CD4-positive, alpha-beta T cell treated with Interleukin-2 at 100 ng/mL for 4 hours (primary cell): ENCODE data around the gene METAP1.
A peak's percentile ranks its signal among the peaks of the same experiment; 100 is the strongest.
"Not testable (repeated sequence)": the region's sequence is repeated elsewhere in the genome, so short reads cannot be mapped to it uniquely, and the experiment has no call there.

Experiments used
- DNase-seq: peaks from one replicate; pipeline ENCODE4 v3.0.0-alpha.2; 2020; ENCODE audit warnings: low spot score

Gene METAP1

GRCh38 chr4:98997166-98997565, 1.6 kb downstream of the METAP1 start:
- DNase-seq: no peak

GRCh38 chr4:98998551-98998950, 3.0 kb downstream of the METAP1 start:
- no peak for DNase-seq

- DNase-seq: no peak
These were observed 6.8 kb downstream of the METAP1 start for GRCh38 chr4:99002279-99002678.

- DNase-seq: no peak
These were observed 12.5 kb downstream of the METAP1 start for GRCh38 chr4:99008051-99008450.

- DNase-seq: no peak
These were observed 16.4 kb downstream of the METAP1 start for GRCh38 chr4:99011910-99012309.

GRCh38 chr4:99013402-99013843, 17.9 kb downstream of the METAP1 start:
- no peak for DNase-seq

GRCh38 chr4:99013884-99014523, 18.5 kb downstream of the METAP1 start:
- no peak for DNase-seq

- DNase-seq: no peak
These were observed 25.9 kb downstream of the METAP1 start for GRCh38 chr4:99021386-99021785.

GRCh38 chr4:99022566-99022965, 27.0 kb downstream of the METAP1 start:
- no peak for DNase-seq

GRCh38 chr4:99023800-99024251, 28.3 kb downstream of the METAP1 start:
- DNase-seq: not testable (repeated sequence)

GRCh38 chr4:99024481-99025275, 29.2 kb downstream of the METAP1 start:
- DNase-seq: no peak

GRCh38 chr4:99025506-99025905, 30.0 kb downstream of the METAP1 start:
- no peak for DNase-seq

GRCh38 chr4:99027304-99027703, 31.8 kb downstream of the METAP1 start:
- DNase-seq: no peak

- DNase-seq: no peak
These were observed 32.7 kb downstream of the METAP1 start for GRCh38 chr4:99028187-99028586.

- DNase-seq: no peak
These were observed 33.7 kb downstream of the METAP1 start for GRCh38 chr4:99029018-99029735.

GRCh38 chr4:99029852-99030251, 34.3 kb downstream of the METAP1 start:
- DNase-seq: no peak

- DNase-seq: no peak
These were observed 38.4 kb downstream of the METAP1 start for GRCh38 chr4:99033956-99034355.

- no peak for DNase-seq
These were observed 42.7 kb downstream of the METAP1 start for GRCh38 chr4:99038213-99038612.

- DNase-seq: peak; percentile 52
These were observed 47.8 kb downstream of the METAP1 start for GRCh38 chr4:99043346-99043745.

- DNase-seq: no peak
These were observed 52.2 kb downstream of the METAP1 start for GRCh38 chr4:99047710-99048109.

- no peak for DNase-seq
These were observed 57.4 kb downstream of the METAP1 start for GRCh38 chr4:99052902-99053301.

- DNase-seq: no peak
These were observed 59.0 kb downstream of the METAP1 start for GRCh38 chr4:99054428-99054994.
